ENCODE data around the gene FXYD1.

The FXYD1 gene

GRCh38 chr19:35104361-35104760 lies 34.3 kb upstream of the FXYD1 start:
- no peak overlapping the region for H3K27ac ChIP-seq
- no peak for TF ChIP-seq CTCF (IDR thresholded peaks at IDR 0.05)

GRCh38 chr19:35105047-35105410 lies 33.6 kb upstream of the FXYD1 start:
- no peak overlapping the region for H3K27ac ChIP-seq
- no peak for TF ChIP-seq ZFX (IDR thresholded peaks at IDR 0.05; ENCODE audit: borderline replicate concordance)
- TF ChIP-seq CTCF (IDR thresholded peaks at IDR 0.05): no peak

- no peak overlapping the region for H3K27ac ChIP-seq
- TF ChIP-seq ZFX (IDR thresholded peaks at IDR 0.05; ENCODE audit: borderline replicate concordance) (no peak), CTCF (IDR thresholded peaks at IDR 0.05) (no peak)
Measured at GRCh38 chr19:35105411-35106290, 33.0 kb upstream of the FXYD1 start.

GRCh38 chr19:35106291-35106583 lies 32.4 kb upstream of the FXYD1 start:
- TF ChIP-seq ZFX (IDR thresholded peaks at IDR 0.05; ENCODE audit: borderline replicate concordance) (no peak), CTCF (IDR thresholded peaks at IDR 0.05) (no peak)
- no peak overlapping the region for H3K27ac ChIP-seq

GRCh38 chr19:35106898-35107541 lies 31.6 kb upstream of the FXYD1 start:
- H3K27ac ChIP-seq: no peak overlapping the region
- TF ChIP-seq CTCF (IDR thresholded peaks at IDR 0.05) (no peak), ZFX (IDR thresholded peaks at IDR 0.05; ENCODE audit: borderline replicate concordance) (no peak)

- H3K27ac ChIP-seq: no peak overlapping the region
- TF ChIP-seq ZFX (IDR thresholded peaks at IDR 0.05; ENCODE audit: borderline replicate concordance): no peak
- no peak for TF ChIP-seq CTCF (IDR thresholded peaks at IDR 0.05)
Measured at GRCh38 chr19:35107545-35107944, 31.1 kb upstream of the FXYD1 start.

- H3K27ac ChIP-seq: no peak overlapping the region
Measured at GRCh38 chr19:35108730-35109129, 29.9 kb upstream of the FXYD1 start.

More at GRCh38 chr19:35108730-35109129, 29.9 kb upstream of the FXYD1 start:
- TF ChIP-seq ZFX (IDR thresholded peaks at IDR 0.05; ENCODE audit: borderline replicate concordance): no peak
- TF ChIP-seq CTCF (IDR thresholded peaks at IDR 0.05): no peak

All from 22Rv1 (cell line).